ENCODE data around the gene FCRL5. TPM values are rescaled to one million over a fixed set of nuclear protein-coding genes. Genes with fewer than 3 reads are reported as not detected.

Gene FCRL5
- polyA plus RNA-seq, 2 of the 4 experiments (the other 2 are of a cell fraction) = not detected

GRCh38 chr1:157472056-157472701, 80.1 kb downstream of the FCRL5 start (continued):
- TF ChIP-seq BCL3 (IDR thresholded peaks at IDR 0.05) = no peak
- TF ChIP-seq TP53 (CRISPR knock-in tag; IDR thresholded peaks at IDR 0.05) = no peak
- no peak for TF ChIP-seq CBX8 (IDR thresholded peaks at IDR 0.05)
- TF ChIP-seq CBX2 (IDR thresholded peaks at IDR 0.05; ENCODE audit: borderline replicate concordance, low read depth) = no peak
- no peak for TF ChIP-seq MAX (IDR thresholded peaks at IDR 0.05)

GRCh38 chr1:157471531-157471930, 80.8 kb downstream of the FCRL5 start:
- WGBS (ENCODE audit: missing lambda C conversion rate) = 80% methylated on average over 3 of the region's 3 CpGs
- no peak overlapping the region for H3K4me2 ChIP-seq
- H3K4me3 ChIP-seq = no peak overlapping the region
- CTCF ChIA-PET = no interaction called here
- POLR2A ChIA-PET = no interaction called here
- peaks cover 6% of the 10 kb centered on the region; the same call in 1 of the 3 replicates for H3K9me3 ChIP-seq
- FAIRE-seq = no peak
- ATAC-seq = no peak
- H3K27ac ChIP-seq = no peak overlapping the region
- DNase-seq (ENCODE audit: low read depth in 1 of 2, low spot score in 1 of 2) = no peak
- H3K4me1 ChIP-seq = no peaks in the 10 kb centered on the region
- no peak for TF ChIP-seq ZSCAN20 (CRISPR knock-in tag; IDR thresholded peaks at IDR 0.05)

GRCh38 chr1:157469752-157470675, 82.3 kb downstream of the FCRL5 start:
- no peak overlapping the region for H3K4me2 ChIP-seq
- no peak overlapping the region for H3K4me3 ChIP-seq
- 21% methylated on average over 4 of the region's 4 CpGs for WGBS (ENCODE audit: missing lambda C conversion rate)
- ChIA-PET CTCF (no interaction called here), POLR2A (no interaction called here)
- no peak for DNase-seq (ENCODE audit: low read depth in 1 of 2, low spot score in 1 of 2)
- no peaks in the 10 kb centered on the region for H3K4me1 ChIP-seq
- ATAC-seq = no peak
- H3K9me3 ChIP-seq = 0 out of 3 replicates have a peak, but pooled peaks cover under 1% of the 10 kb centered on the region
- no peak overlapping the region for H3K27ac ChIP-seq
- TF ChIP-seq MAZ (IDR thresholded peaks at IDR 0.05; ENCODE audit: borderline replicate concordance, low read depth, low read length) = no peak
- TF ChIP-seq KDM1A (IDR thresholded peaks at IDR 0.05; ENCODE audit: low read depth) = no peak
- no peak for TF ChIP-seq REST (IDR thresholded peaks at IDR 0.05)
- TF ChIP-seq PHF8 (IDR thresholded peaks at IDR 0.05; ENCODE audit: borderline replicate concordance, low read depth) = no peak
- TF ChIP-seq ZC3H11A (IDR thresholded peaks at IDR 0.05) = no peak
- no peak for TF ChIP-seq EHMT2 (IDR thresholded peaks at IDR 0.05; ENCODE audit: low read depth)
- no peak for TF ChIP-seq RNF2 (IDR thresholded peaks at IDR 0.05; ENCODE audit: borderline replicate concordance, low read depth)
- no peak for TF ChIP-seq MAFK (IDR thresholded peaks at IDR 0.05; ENCODE audit: partially characterized antibody)
- no peak for TF ChIP-seq CBX8 (IDR thresholded peaks at IDR 0.05)
- no peak for TF ChIP-seq HES2 (IDR thresholded peaks at IDR 0.05)
- TF ChIP-seq USF2 (IDR thresholded peaks at IDR 0.05) = no peak
- TF ChIP-seq ZNF302 (CRISPR knock-in tag; IDR thresholded peaks at IDR 0.05) = no peak
- no peak for TF ChIP-seq SMC3 (IDR thresholded peaks at IDR 0.05)
- TF ChIP-seq ESRRA (IDR thresholded peaks at IDR 0.05; ENCODE audit: borderline replicate concordance, low read length) = no peak
- TF ChIP-seq TFCP2L1 (CRISPR knock-in tag; IDR thresholded peaks at IDR 0.05) = no peak
- TF ChIP-seq EHF (CRISPR knock-in tag; IDR thresholded peaks at IDR 0.05) = no peak
- TF ChIP-seq CEBPB (IDR thresholded peaks at IDR 0.05) = no peak
- TF ChIP-seq KDM5A (IDR thresholded peaks at IDR 0.05) = no peak
- FAIRE-seq = no peak
